ENCODE results near the gene MGAT5B. TPM values are rescaled to one million over a fixed set of nuclear protein-coding genes. Genes with fewer than 3 reads are reported as not detected.

Gene MGAT5B
- total and polyA plus RNA-seq, 2 donors (not counting 1 experiment from before 2014, with no cell fraction given): 0.15 to 37.8 TPM

DNA sequence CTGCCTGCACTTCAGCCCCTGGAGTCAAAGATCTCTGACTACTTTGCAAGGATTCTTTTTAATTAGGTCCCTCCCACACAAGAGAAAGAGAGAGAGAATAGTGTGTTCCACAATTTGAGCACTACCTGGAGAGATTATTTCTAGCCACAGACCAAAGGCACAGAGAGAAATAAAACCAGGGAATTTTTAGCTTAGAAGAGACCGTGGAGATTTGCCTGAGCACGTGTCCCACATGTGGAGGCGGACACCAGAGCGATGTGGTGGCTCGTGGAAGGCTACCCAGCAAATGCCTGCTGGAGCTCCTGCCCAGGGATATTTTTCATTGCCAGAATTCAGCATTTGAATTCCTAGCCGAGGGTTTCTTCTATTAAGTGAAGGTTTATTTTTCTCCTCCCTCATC is 50.6 kb downstream of the MGAT5B start:
- H4K20me1 ChIP-seq (ENCODE audit: control insufficient read depth, insufficient read depth, low read length, poor library complexity, severe bottlenecking): no peaks in the 10 kb centered on the region
- H3K9me3 ChIP-seq (ENCODE audit: control extremely low read depth in 1 of 3, control insufficient read depth in 2 of 3, insufficient read depth in 1 of 3, low read length in 2 of 3): no peaks in the 10 kb centered on the region
- TF ChIP-seq, protein P1, sequence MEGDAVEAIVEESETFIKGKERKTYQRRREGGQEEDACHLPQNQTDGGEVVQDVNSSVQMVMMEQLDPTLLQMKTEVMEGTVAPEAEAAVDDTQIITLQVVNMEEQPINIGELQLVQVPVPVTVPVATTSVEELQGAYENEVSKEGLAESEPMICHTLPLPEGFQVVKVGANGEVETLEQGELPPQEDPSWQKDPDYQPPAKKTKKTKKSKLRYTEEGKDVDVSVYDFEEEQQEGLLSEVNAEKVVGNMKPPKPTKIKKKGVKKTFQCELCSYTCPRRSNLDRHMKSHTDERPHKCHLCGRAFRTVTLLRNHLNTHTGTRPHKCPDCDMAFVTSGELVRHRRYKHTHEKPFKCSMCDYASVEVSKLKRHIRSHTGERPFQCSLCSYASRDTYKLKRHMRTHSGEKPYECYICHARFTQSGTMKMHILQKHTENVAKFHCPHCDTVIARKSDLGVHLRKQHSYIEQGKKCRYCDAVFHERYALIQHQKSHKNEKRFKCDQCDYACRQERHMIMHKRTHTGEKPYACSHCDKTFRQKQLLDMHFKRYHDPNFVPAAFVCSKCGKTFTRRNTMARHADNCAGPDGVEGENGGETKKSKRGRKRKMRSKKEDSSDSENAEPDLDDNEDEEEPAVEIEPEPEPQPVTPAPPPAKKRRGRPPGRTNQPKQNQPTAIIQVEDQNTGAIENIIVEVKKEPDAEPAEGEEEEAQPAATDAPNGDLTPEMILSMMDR (IDR thresholded peaks at IDR 0.05): no peak
- no peak for TF ChIP-seq EZH2 (IDR thresholded peaks at IDR 0.05; ENCODE audit: borderline replicate concordance, insufficient read depth, low read depth, low read length, poor library complexity, severe bottlenecking)
- no peaks in the 10 kb centered on the region for H3K79me2 ChIP-seq (ENCODE audit: control insufficient read depth, insufficient read depth, low read length)
- 95% methylated on average over 5 of the region's 6 CpGs for WGBS (ENCODE audit: insufficient coverage)
- CTCF ChIA-PET: interaction anchor here (1.0 to 1.6 kb wide), 3 partner anchors 51 to 147 kb away, joined by 3 to 5 read pairs (median 3); no protein-coding TSS in a partner anchor
- POLR2A ChIA-PET: no interaction called here
- no peak for ATAC-seq (ENCODE audit: low read depth)
- no peaks in the 10 kb centered on the region for H3K9me3 Mint-ChIP-seq (ENCODE audit: insufficient read depth)
- intact Hi-C loops (cut with micrococcal nuclease): no loop called here
- H3K27ac ChIP-seq (ENCODE audit: low read length in 2 of 2): no peak overlapping the region
- H3K4me3 Mint-ChIP-seq: no peak overlapping the region
- no peak overlapping the region for H3K27ac Mint-ChIP-seq
- H3K9ac ChIP-seq (ENCODE audit: low read length): no peak overlapping the region
- H3K27me3 ChIP-seq (replicated peaks in 1 of 4; ENCODE audit: control extremely low read depth in 1 of 4, control insufficient read depth in 3 of 4, insufficient read depth in 4 of 4, low read length in 3 of 4): peaks cover 0 to 2% (median 0%) of the 10 kb centered on the region in 4 experiments
- H3K4me1 ChIP-seq (ENCODE audit: control insufficient read depth in 2 of 2, insufficient read depth in 2 of 2, low read length in 2 of 2): no peaks in the 10 kb centered on the region
- no peaks in the 10 kb centered on the region for H3K36me3 ChIP-seq (replicated peaks in 1 of 2; ENCODE audit: control extremely low read depth in 1 of 2, control insufficient read depth in 1 of 2, extremely low read depth in 1 of 2, insufficient read depth in 2 of 2, low read length in 1 of 2)
- H3K4me3 ChIP-seq (ENCODE audit: control extremely low read depth in 1 of 5, extremely low read depth in 1 of 5, insufficient read depth in 1 of 5, low read depth in 2 of 5, low read length in 4 of 5): no peak overlapping the region
- H2AFZ ChIP-seq (ENCODE audit: insufficient read depth, low read depth, low read length, poor library complexity, severe bottlenecking): no peak overlapping the region
- DNase-seq: no peak
- H3K4me1 Mint-ChIP-seq: no peaks in the 10 kb centered on the region
- H3K4me2 ChIP-seq (replicated peaks; ENCODE audit: low read depth, low read length, poor library complexity, severe bottlenecking): no peak overlapping the region
- H3K27me3 Mint-ChIP-seq: peaks cover 30% of the 10 kb centered on the region

DNA sequence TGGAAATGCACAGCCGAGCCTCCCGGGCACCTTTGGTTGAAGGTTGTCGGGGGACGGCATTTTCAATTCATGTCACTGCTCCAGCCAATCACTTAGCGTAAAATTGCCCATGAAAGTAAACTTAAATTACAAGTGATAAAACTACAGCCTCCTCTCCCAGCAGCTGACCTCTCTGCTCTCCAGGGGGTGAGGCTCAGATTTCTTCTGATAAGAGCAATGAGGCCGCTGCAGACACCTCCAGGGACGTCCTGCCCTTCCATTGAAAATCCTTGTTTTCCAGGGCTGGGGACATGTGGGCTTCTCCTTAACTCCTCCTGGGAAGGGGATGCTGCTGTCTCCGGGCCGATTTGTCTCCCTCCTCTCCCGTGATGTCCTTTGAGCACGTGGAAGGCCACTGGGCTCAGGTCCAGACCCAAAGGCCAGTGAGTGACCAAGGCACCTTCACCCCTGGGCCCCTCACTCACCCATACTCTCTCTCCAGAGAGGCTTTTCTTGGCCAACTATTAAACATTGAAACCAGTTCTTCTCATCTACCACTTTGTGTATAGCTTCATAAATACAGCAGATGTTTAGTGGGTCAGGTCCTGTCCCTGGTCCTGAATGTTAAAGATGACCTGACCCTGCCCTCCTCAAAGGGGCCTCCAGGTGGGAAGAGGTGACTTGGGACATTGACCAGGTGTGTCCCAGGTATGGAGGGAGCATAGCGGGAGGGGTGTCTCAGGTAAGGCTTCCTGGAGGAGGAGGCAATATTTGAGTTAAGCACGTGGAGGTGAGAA is 52.3 kb downstream of the MGAT5B start:
- Histone ChIP-seq H3K9ac (ENCODE audit: low read length) (no peak overlapping the region), H4K20me1 (ENCODE audit: control insufficient read depth, insufficient read depth, low read length, poor library complexity, severe bottlenecking) (no peaks in the 10 kb centered on the region), H3K4me1 (ENCODE audit: control insufficient read depth in 2 of 2, insufficient read depth in 2 of 2, low read length in 2 of 2) (no peaks in the 10 kb centered on the region), H3K4me3 (ENCODE audit: control extremely low read depth in 1 of 5, extremely low read depth in 1 of 5, insufficient read depth in 1 of 5, low read depth in 2 of 5, low read length in 4 of 5) (no peak overlapping the region), H3K9me3 (ENCODE audit: control extremely low read depth in 1 of 3, control insufficient read depth in 2 of 3, insufficient read depth in 1 of 3, low read length in 2 of 3) (peaks cover 0 to 4% (median 0%) of the 10 kb centered on the region in 3 donors), H2AFZ (ENCODE audit: insufficient read depth, low read depth, low read length, poor library complexity, severe bottlenecking) (no peak overlapping the region), H3K79me2 (ENCODE audit: control insufficient read depth, insufficient read depth, low read length) (no peaks in the 10 kb centered on the region), H3K36me3 (replicated peaks in 1 of 2; ENCODE audit: control extremely low read depth in 1 of 2, control insufficient read depth in 1 of 2, extremely low read depth in 1 of 2, insufficient read depth in 2 of 2, low read length in 1 of 2) (no peaks in the 10 kb centered on the region), H3K4me2 (replicated peaks; ENCODE audit: low read depth, low read length, poor library complexity, severe bottlenecking) (no peak overlapping the region), H3K27ac (ENCODE audit: low read length in 2 of 2) (no peak overlapping the region), H3K27me3 (replicated peaks in 1 of 4; ENCODE audit: control extremely low read depth in 1 of 4, control insufficient read depth in 3 of 4, insufficient read depth in 4 of 4, low read length in 3 of 4) (peaks cover 0 to 3% (median 0%) of the 10 kb centered on the region in 4 experiments)
- no peak overlapping the region for H3K27ac Mint-ChIP-seq
- no peak for TF ChIP-seq EZH2 (IDR thresholded peaks at IDR 0.05; ENCODE audit: borderline replicate concordance, insufficient read depth, low read depth, low read length, poor library complexity, severe bottlenecking)
- TF ChIP-seq, protein P1 (IDR thresholded peaks at IDR 0.05): no peak
- H3K4me1 Mint-ChIP-seq: no peaks in the 10 kb centered on the region
- DNase-seq: no peak
- H3K9me3 Mint-ChIP-seq (ENCODE audit: insufficient read depth): no peaks in the 10 kb centered on the region
- WGBS (ENCODE audit: insufficient coverage): 80% methylated on average over 11 of the region's 13 CpGs
- ChIA-PET POLR2A (no interaction called here), CTCF (no interaction called here)
- H3K4me3 Mint-ChIP-seq: no peak overlapping the region
- intact Hi-C loops (cut with micrococcal nuclease): no loop called here
- H3K27me3 Mint-ChIP-seq: peaks cover 22% of the 10 kb centered on the region
- ATAC-seq (ENCODE audit: low read depth): no peak

Data from B cell (primary cell).